Gastroesophageal sphincter (tissue), 4 donors: ENCODE results near the gene RRAGD. TPM values are rescaled to one million over a fixed set of nuclear protein-coding genes. Genes with fewer than 3 reads are reported as not detected.

Experiments
- ATAC-seq: fragments of 150-250 bp; one replicate; pipeline ENCODE4 v1.9.1; 2016; ENCODE audit warnings: mild to moderate bottlenecking, moderate library complexity
- H3K27ac ChIP-seq, 4 donors: fragments of 200-600 bp; sonication (generic) in 3 of 4; 1 replicate in 3 of 4; 2 replicates in 1 of 4; pipeline ENCODE4 v1.5.1; 2016 to 2019
- H3K27me3 ChIP-seq: fragments of 200-600 bp; sonication (generic); one replicate; pipeline ENCODE4 v1.5.1; 2019
- H3K36me3 ChIP-seq, 2 donors: fragments of 200-600 bp; sonication (generic); one replicate each; pipeline ENCODE4 v1.5.1; 2019; ENCODE audit warnings: control low read depth in 1 of 2
- H3K4me1 ChIP-seq, 3 donors: fragments of 200-600 bp; sonication (generic); 1 replicate in 2 of 3; 2 replicates in 1 of 3; pipeline ENCODE4 v1.5.1; 2016 to 2019; ENCODE audit warnings: control low read depth in 2 of 3
- H3K4me3 ChIP-seq, 2 donors: fragments of 200-600 bp; sonication (generic); one replicate each; pipeline ENCODE4 v1.5.1; 2019; ENCODE audit warnings: mild to moderate bottlenecking in 1 of 2, moderate library complexity in 1 of 2
- H3K9me3 ChIP-seq, 3 donors: fragments of 200-600 bp; sonication (generic); one replicate each; pipeline ENCODE4 v1.5.1; 2017 to 2019; ENCODE audit warnings: control low read depth in 2 of 3
- CTCF ChIP-seq, 4 experiments: fragments of 200-600 bp in 2 of 4; fragments of 450-650 bp in 2 of 4; sonication (generic) in 1 of 4; IDR thresholded peaks; one replicate each; pipeline ENCODE4 v1.5.1; 2017 to 2019; ENCODE audit warnings: antibody characterized with exemption in 4 of 4, mild to moderate bottlenecking in 2 of 4, moderate library complexity in 2 of 4
- EP300 ChIP-seq: sonication (generic); formaldehyde crosslinking; IDR thresholded peaks from one replicate; pipeline ENCODE4 v1.6.1; 2017; ENCODE audit warnings: antibody characterized with exemption, mild to moderate bottlenecking
- POLR2A ChIP-seq, 2 donors: fragments of 450-650 bp; IDR thresholded peaks; one replicate each; pipeline ENCODE4 v1.6.1; 2017; ENCODE audit warnings: antibody characterized with exemption in 2 of 2, mild to moderate bottlenecking in 2 of 2, moderate library complexity in 1 of 2
- POLR2AphosphoS5 ChIP-seq: sonication (generic); formaldehyde crosslinking; IDR thresholded peaks from one replicate; pipeline ENCODE4 v1.6.1; 2017; ENCODE audit warnings: antibody characterized with exemption
- WGBS, 2 donors: methylation state at CpG; one replicate each; pipeline ENCODE4 v1.1.5; 2018; ENCODE audit warnings: low coverage in 1 of 2; 5-methylcytosine and 5-hydroxymethylcytosine counted together
- total RNA-seq, 4 donors: library from RNA; depleted of rRNA; stranded (reverse); fragments of >200 nt; gene quantifications; one replicate each; pipeline ENCODE4 v1.1.0, GENCODE V29; 2016

RRAGD gene
- total RNA-seq, 4 donors from 2014 or later = 14.8 to 38.5 (median 24.8) TPM

- peaks cover 3 to 24% (median 9%) of the 10 kb centered on the region in 3 donors for H3K4me1 ChIP-seq
- 55 to 63% methylated on average over 2 to 3 of the region's 3 CpGs for WGBS, 2 donors
- peak overlapping the region in 1 of 4 donors; percentile 23 for H3K27ac ChIP-seq
- H3K4me3 ChIP-seq = no peak overlapping the region
- no peak for ATAC-seq
- H3K36me3 ChIP-seq = no peaks in the 10 kb centered on the region
- H3K27me3 ChIP-seq = no peaks in the 10 kb centered on the region
- H3K9me3 ChIP-seq = no peaks in the 10 kb centered on the region
- no peak for TF ChIP-seq EP300
- no peak for TF ChIP-seq POLR2A (IDR thresholded peaks at IDR 0.05)
- no peak for TF ChIP-seq POLR2AphosphoS5
- no peak for TF ChIP-seq CTCF (IDR thresholded peaks at IDR 0.05)
These were observed 39.6 kb downstream of the RRAGD start for GRCh38 chr6:89372506-89372901.

- ATAC-seq = peak; percentile 77
- no peak for TF ChIP-seq POLR2A (IDR thresholded peaks at IDR 0.05)
- no peak for TF ChIP-seq POLR2AphosphoS5
- no peak for TF ChIP-seq EP300
- TF ChIP-seq CTCF (IDR thresholded peaks at IDR 0.05) = peak; percentile 74 to 94 (median 86)
- H3K36me3 ChIP-seq = no peaks in the 10 kb centered on the region
- no peak overlapping the region for H3K4me3 ChIP-seq
- H3K27me3 ChIP-seq = no peaks in the 10 kb centered on the region
- no peaks in the 10 kb centered on the region for H3K9me3 ChIP-seq
- H3K4me1 ChIP-seq = peaks cover 3 to 24% (median 9%) of the 10 kb centered on the region in 3 donors
- peak overlapping the region in 1 of 4 donors; percentile 23 for H3K27ac ChIP-seq
- WGBS, 2 donors = 38 to 50% methylated on average over 2 to 6 of the region's 8 CpGs
These were observed 40.1 kb downstream of the RRAGD start for GRCh38 chr6:89371849-89372505.

- ATAC-seq = peak; percentile 86
- peak overlapping the region in 2 of 4 donors; percentile 19 to 26 for H3K27ac ChIP-seq
These were observed 43.1 kb downstream of the RRAGD start for GRCh38 chr6:89368999-89369398.

GRCh38 chr6:89368107-89368506 is 44.0 kb downstream of the RRAGD start:
- no peaks in the 10 kb centered on the region for H3K27me3 ChIP-seq
- H3K4me3 ChIP-seq = no peak overlapping the region
- WGBS, 2 donors = 34 to 40% methylated on average over 6 of the region's 6 CpGs
- TF ChIP-seq POLR2AphosphoS5 (no peak), CTCF (IDR thresholded peaks at IDR 0.05) (peak; percentile 41 to 76 (median 50)), EP300 (no peak)
- no peaks in the 10 kb centered on the region for H3K9me3 ChIP-seq
- H3K4me1 ChIP-seq = peaks cover 3 to 24% (median 9%) of the 10 kb centered on the region in 3 donors
- no peaks in the 10 kb centered on the region for H3K36me3 ChIP-seq
- peak; percentile 50 for ATAC-seq
- no peak overlapping the region for H3K27ac ChIP-seq

More at GRCh38 chr6:89368999-89369398, 43.1 kb downstream of the RRAGD start:
- no peaks in the 10 kb centered on the region for H3K36me3 ChIP-seq
- H3K4me1 ChIP-seq = peaks cover 3 to 24% (median 9%) of the 10 kb centered on the region in 3 donors
- no peaks in the 10 kb centered on the region for H3K9me3 ChIP-seq
- TF ChIP-seq POLR2A (IDR thresholded peaks at IDR 0.05) = no peak
- TF ChIP-seq POLR2AphosphoS5 = no peak
- TF ChIP-seq EP300 = no peak
- peak; percentile 42 to 71 (median 52) for TF ChIP-seq CTCF (IDR thresholded peaks at IDR 0.05)
- 3 to 6% methylated on average over 4 to 7 of the region's 7 CpGs for WGBS, 2 donors
- H3K27me3 ChIP-seq = no peaks in the 10 kb centered on the region
- H3K4me3 ChIP-seq = no peak overlapping the region

- Histone ChIP-seq H3K9me3 (no peaks in the 10 kb centered on the region), H3K27ac (no peak overlapping the region), H3K4me1 (peaks cover 3 to 12% (median 9%) of the 10 kb centered on the region in 3 donors), H3K4me3 (no peak overlapping the region), H3K27me3 (no peaks in the 10 kb centered on the region), H3K36me3 (no peaks in the 10 kb centered on the region)
- TF ChIP-seq POLR2A (IDR thresholded peaks at IDR 0.05) = no peak
- no peak for TF ChIP-seq CTCF (IDR thresholded peaks at IDR 0.05)
- no peak for TF ChIP-seq POLR2AphosphoS5
- ATAC-seq = no peak
These were observed 47.5 kb downstream of the RRAGD start for GRCh38 chr6:89364586-89364985.
